RWPE2 (cell line): ENCODE measurements around the gene ITPR3.
A peak's percentile ranks its signal among the peaks of the same experiment; 100 is the strongest.

Experiments used
- ATAC-seq: fragments of 200-7000 bp; cut with Tn5 transposase; 3 replicates; pipeline ENCODE4 v1.9.1; 2021; ENCODE audit warnings: low read depth
- DNase-seq: peaks from one replicate; pipeline ENCODE4 v3.0.0-alpha.2; 2020; ENCODE audit warnings: low spot score
- H3K27ac ChIP-seq: fragments of 450-650 bp; 2 replicates; pipeline ENCODE4 v1.5.1; 2017; ENCODE audit warnings: mild to moderate bottlenecking; ENCODE audit not compliant: poor library complexity, severe bottlenecking
- H3K27me3 ChIP-seq: fragments of 250-450 bp; sonication (Bioruptor Pico); 2 replicates; pipeline ENCODE4 v1.5.1; 2021; ENCODE audit warnings: mild to moderate bottlenecking, moderate library complexity; ENCODE audit not compliant: insufficient read depth, poor library complexity, severe bottlenecking
- H3K36me3 ChIP-seq: fragments of 250-450 bp; sonication (Bioruptor Pico); 2 replicates; pipeline ENCODE4 v1.5.1; 2020; ENCODE audit warnings: low read depth, mild to moderate bottlenecking, moderate library complexity
- H3K4me1 ChIP-seq: fragments of 250-450 bp; sonication (Bioruptor Pico); 2 replicates; pipeline ENCODE4 v1.5.1; 2021; ENCODE audit warnings: mild to moderate bottlenecking, moderate library complexity; ENCODE audit not compliant: insufficient read depth, poor library complexity, severe bottlenecking
- H3K4me3 ChIP-seq: fragments of 250-450 bp; sonication (Bioruptor Pico); 2 replicates; pipeline ENCODE4 v1.5.1; 2021; ENCODE audit warnings: mild to moderate bottlenecking, moderate library complexity; ENCODE audit not compliant: severe bottlenecking
- H3K9me3 ChIP-seq: fragments of 250-450 bp; sonication (Bioruptor Pico); 2 replicates; pipeline ENCODE4 v1.5.1; 2021; ENCODE audit warnings: mild to moderate bottlenecking, moderate library complexity; ENCODE audit not compliant: severe bottlenecking
- TF ChIP-seq, protein P1 (sequence below): fragments of 450-650 bp; IDR thresholded peaks from one replicate; pipeline ENCODE4 v1.5.1; 2017; ENCODE audit warnings: mild to moderate bottlenecking, moderate library complexity; ENCODE audit not compliant: poor library complexity, severe bottlenecking

The ITPR3 gene

GRCh38 chr6:33607126-33607783 is 13.9 kb upstream of the ITPR3 start:
- no peak for DNase-seq
- Histone ChIP-seq H3K27ac (no peak overlapping the region), H3K4me3 (no peak overlapping the region), H3K36me3 (no peaks in the 10 kb centered on the region), H3K4me1 (peaks cover 24% of the 10 kb centered on the region), H3K9me3 (no peaks in the 10 kb centered on the region), H3K27me3 (no peaks in the 10 kb centered on the region)
- TF ChIP-seq, protein P1, sequence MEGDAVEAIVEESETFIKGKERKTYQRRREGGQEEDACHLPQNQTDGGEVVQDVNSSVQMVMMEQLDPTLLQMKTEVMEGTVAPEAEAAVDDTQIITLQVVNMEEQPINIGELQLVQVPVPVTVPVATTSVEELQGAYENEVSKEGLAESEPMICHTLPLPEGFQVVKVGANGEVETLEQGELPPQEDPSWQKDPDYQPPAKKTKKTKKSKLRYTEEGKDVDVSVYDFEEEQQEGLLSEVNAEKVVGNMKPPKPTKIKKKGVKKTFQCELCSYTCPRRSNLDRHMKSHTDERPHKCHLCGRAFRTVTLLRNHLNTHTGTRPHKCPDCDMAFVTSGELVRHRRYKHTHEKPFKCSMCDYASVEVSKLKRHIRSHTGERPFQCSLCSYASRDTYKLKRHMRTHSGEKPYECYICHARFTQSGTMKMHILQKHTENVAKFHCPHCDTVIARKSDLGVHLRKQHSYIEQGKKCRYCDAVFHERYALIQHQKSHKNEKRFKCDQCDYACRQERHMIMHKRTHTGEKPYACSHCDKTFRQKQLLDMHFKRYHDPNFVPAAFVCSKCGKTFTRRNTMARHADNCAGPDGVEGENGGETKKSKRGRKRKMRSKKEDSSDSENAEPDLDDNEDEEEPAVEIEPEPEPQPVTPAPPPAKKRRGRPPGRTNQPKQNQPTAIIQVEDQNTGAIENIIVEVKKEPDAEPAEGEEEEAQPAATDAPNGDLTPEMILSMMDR: no peak
- ATAC-seq: no peak

DNA sequence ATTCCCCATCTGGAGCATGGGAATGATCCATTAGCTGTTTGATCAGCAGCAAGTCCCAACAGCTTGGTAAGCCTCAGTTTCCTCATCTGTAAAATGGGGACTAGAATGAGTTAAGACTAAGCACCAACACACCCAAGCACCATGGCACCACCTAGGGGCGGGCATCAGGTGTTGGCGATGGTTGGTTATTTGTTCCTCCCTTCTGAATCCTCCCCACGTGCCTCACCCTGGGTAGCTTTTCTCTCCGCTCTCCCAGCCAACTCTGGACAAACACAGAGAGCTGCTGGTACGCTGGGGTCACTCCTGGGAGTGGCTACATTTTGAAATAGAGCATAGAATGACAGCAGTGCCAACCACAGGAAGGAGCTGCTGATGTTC is 13.3 kb upstream of the ITPR3 start:
- TF ChIP-seq, protein P1: peak; percentile 45
- H3K9me3 ChIP-seq: no peaks in the 10 kb centered on the region
- no peak overlapping the region for H3K4me3 ChIP-seq
- DNase-seq (no peak), ATAC-seq (no peak)
- H3K36me3 ChIP-seq: no peaks in the 10 kb centered on the region
- H3K27me3 ChIP-seq: no peaks in the 10 kb centered on the region
- H3K27ac ChIP-seq: no peak overlapping the region
- H3K4me1 ChIP-seq: peaks cover 24% of the 10 kb centered on the region

DNA sequence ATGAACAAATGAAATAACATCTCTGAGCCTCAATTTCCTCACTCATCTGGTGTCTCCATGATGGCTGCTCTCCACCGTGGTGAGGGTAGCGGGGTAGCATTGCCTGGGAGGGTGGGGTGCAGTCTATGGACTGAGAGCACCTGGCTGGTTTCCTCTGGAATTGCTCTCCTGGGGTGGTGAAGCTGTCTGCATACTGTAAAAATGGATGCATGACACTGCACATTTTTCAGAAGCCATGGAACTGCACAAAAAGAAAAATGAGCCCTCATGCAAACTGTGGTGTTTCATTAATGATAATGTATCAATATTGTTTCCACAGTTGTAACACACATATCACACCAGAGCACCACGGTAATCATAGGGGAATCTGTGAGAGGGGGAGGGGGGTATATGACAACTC is 12.1 kb upstream of the ITPR3 start:
- H3K4me1 ChIP-seq: peaks cover 35% of the 10 kb centered on the region

DNA sequence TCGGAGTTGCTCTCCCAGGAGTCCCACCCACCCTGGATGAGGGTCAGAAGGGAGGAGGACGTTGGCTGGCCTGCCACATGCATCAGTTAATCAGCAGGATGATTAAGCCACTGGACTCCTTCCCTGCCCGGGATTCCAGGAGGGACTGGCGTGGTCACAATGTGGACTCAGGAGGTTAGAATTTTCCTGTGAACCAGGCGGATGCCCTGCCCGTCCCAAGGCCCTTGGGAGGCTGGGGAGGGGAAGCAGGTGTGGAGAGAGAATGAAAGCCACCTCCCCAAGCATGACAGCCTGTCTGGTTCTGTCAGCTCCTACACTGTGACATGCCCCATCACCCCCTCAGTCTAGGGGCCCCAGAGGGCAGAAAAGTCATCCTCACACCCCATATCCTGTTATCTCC is 11.6 kb upstream of the ITPR3 start:
- Histone ChIP-seq H3K4me3 (no peak overlapping the region), H3K27ac (peak overlapping the region; percentile 69), H3K36me3 (no peaks in the 10 kb centered on the region), H3K4me1 (peaks cover 37% of the 10 kb centered on the region), H3K27me3 (no peaks in the 10 kb centered on the region), H3K9me3 (no peaks in the 10 kb centered on the region)
- ATAC-seq (peak; percentile 13; the same call in 1 of the 3 replicates), DNase-seq (no peak)
- TF ChIP-seq, protein P1: no peak

More for the DNA sequence above, 12.1 kb upstream of the ITPR3 start:
- Histone ChIP-seq H3K9me3 (no peaks in the 10 kb centered on the region), H3K4me3 (no peak overlapping the region), H3K27ac (peak overlapping the region; percentile 69), H3K36me3 (no peaks in the 10 kb centered on the region), H3K27me3 (no peaks in the 10 kb centered on the region)
- ATAC-seq (no peak), DNase-seq (no peak)
- TF ChIP-seq, protein P1: no peak

DNA sequence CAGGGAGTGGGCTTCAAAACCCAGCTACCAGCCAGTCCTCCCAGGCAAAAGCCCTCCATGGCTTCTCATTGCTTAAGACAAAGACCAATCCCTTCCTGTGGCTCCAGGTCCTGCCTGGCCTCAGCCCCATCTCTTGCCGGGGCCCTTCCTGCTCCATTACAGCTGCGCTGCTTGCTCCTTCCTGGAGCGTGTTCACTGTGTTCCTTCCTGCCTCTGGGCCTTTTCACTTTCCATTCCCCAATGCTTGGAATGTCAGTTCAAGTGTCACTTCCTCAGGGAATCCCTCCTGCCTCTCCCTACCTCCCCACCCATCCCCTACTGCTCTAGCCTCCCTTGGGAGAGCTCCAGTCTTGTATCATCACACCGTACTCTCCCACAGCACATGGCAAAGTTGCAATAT is 11.1 kb upstream of the ITPR3 start:
- ATAC-seq (no peak; the same call in 2 of the 3 replicates), DNase-seq (no peak)
- H3K4me3 ChIP-seq: no peak overlapping the region
- H3K4me1 ChIP-seq: peaks cover 37% of the 10 kb centered on the region
- peak overlapping the region; percentile 69 for H3K27ac ChIP-seq
- no peaks in the 10 kb centered on the region for H3K27me3 ChIP-seq
- TF ChIP-seq, protein P1: no peak
- H3K36me3 ChIP-seq: no peaks in the 10 kb centered on the region
- H3K9me3 ChIP-seq: no peaks in the 10 kb centered on the region
